HG03025 (cell line): ENCODE measurements around the gene MAN2B1.
A peak's percentile ranks its signal among the peaks of the same experiment; 100 is the strongest.
"Not testable (repeated sequence)": the region's sequence is repeated elsewhere in the genome, so short reads cannot be mapped to it uniquely, and the experiment has no call there.

Experiments
- ATAC-seq: cut with Tn5 transposase; IDR thresholded peaks from one replicate; pipeline ENCODE4 v1.9.1; 2021; ENCODE audit warnings: mild to moderate bottlenecking, moderate library complexity; ENCODE audit not compliant: unreplicated experiment, low FRiP score

MAN2B1 gene

GRCh38 chr19:12626958-12627357 lies 39.6 kb downstream of the MAN2B1 start:
- ATAC-seq, result no peak

DNA sequence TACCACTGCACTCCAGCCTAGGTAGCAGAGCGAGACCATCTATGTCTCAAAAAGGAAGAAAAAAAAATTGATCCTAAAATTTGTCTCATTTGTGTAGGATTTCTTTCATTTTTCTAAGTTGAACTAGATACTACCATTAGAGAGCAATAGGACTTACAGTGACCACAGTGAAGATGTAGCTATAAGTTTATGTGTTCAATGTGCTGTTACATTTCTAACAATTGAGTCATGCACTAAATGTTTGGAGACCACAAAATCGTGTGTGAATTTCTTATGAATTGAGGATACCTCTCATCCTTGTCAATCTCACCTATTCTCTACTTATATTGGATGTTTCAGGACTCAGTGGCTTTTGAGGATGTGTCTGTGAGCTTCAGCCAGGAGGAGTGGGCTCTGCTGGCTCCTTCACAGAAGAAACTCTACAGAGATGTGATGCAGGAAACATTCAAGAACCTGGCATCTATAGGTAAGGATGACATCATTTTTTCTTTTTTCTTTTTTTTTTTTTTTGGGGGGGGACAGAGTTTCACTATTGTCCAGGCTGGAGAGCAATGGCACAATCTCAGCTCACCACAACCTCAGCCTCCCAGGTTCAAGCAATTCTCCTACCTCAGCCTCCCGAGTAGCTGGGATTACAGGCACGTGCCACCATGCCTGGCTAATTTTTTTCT lies 43.0 kb downstream of the MAN2B1 start:
- ATAC-seq, result no peak

DNA sequence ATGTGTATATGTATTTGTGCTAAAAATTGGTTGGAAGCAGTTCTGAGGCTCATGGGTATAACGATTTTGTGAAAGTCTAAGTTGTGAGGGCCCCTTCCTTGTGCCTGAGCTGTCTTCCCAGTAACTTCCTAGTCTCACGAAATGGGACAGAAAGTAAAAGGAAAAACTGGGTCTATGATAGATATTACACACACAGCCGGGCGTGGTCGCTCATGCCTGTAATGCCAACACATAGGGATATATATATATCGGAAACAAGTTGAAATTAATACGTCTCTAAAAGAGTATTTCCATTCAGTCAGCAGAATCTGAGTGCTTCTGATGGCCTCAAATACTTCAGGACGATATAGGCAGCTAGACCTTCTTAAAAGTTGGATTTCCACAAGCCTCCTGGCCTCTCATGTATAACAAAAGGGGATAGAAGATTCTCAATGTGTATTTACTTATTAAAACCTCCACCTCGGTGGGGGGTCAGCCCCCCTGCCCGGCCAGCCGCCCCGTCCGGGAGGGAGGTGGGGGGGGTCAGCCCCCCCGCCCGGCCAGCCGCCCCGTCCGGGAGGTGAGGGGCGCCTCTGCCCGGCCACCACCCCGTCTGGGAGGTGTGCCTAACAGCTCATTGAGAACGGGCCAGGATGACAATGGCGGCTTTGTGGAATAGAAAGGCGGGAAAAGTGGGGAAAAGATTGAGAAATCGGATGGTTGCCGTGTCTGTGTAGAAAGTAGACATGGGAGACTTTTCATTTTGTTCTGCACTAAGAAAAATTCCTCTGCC lies 45.1 kb downstream of the MAN2B1 start:
- not testable (repeated sequence) for ATAC-seq

DNA sequence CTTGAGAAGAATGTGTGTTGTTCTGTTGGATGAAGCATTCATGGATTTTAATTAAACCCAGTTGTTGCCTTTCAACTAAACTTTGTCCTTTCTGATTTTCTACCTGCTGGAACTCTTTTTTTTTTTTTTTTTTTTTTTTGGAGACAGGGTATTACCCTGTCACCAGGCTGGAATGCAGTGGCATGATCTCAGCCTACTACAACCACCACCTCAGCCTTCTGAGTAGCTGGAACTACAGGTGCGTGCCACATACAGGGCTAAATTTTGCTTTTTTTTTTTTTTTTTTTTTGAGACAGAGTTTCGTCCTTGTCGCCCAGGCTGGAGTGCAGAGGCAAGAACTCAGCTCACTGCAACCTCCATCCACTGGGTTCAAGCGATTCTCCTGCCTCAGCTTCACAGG lies 48.9 kb downstream of the MAN2B1 start:
- ATAC-seq, result no peak

- ATAC-seq, result no peak
These were observed 55.2 kb downstream of the MAN2B1 start for GRCh38 chr19:12611361-12611699.

DNA sequence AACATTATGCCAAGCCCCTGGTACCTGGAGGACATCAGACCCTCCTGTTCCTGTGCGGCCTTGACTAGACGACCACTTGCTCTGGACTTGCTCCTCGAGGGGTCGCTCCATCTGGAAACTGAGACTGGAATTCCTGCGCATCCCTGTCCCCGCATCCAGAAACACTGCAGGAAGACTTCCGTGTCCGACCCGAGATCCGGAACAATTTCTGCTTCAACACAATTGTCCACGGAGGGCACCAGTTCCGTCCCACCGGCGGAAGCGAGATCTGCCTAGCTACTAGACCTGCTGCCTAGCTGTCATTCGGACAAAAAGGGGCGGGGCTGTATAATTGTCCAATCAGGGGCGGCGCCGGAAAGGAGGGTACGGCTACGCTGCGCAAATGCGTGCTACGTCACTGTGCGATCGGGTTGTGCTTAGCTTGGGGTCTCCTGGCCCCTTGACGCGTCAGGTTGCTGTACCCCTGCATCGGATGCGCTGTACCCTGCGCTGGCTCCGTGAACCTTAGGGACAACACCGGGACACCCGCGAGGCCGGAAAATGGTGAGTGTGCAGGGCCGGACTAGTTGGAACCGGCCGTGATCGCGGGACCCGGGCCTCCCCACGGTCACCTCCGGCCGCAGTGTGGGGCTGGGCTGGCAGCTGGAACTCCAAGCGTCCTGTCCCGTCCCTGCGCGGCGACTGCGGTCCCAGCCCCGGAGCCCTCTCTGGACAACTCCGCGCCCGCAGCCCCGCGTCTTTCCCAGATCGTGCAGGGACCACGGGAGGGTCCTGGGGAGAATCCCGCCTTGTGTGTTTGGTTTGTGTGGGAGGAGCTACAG lies 55.8 kb downstream of the MAN2B1 start, which contains the start of the genes ZNF490 and ZNF791:
Gene ZNF490 (minus strand): TSS at position 274 of the 821 bp plus-strand sequence. CDS start 133 bp downstream, at position 141.
Gene ZNF791 (plus strand): TSS at position 381 of the 821 bp plus-strand sequence. CDS start 160 bp downstream, at position 541.
- ATAC-seq, result peak; percentile 67

GRCh38 chr19:12607631-12608030 lies 58.9 kb downstream of the MAN2B1 start:
- ATAC-seq, result no peak

DNA sequence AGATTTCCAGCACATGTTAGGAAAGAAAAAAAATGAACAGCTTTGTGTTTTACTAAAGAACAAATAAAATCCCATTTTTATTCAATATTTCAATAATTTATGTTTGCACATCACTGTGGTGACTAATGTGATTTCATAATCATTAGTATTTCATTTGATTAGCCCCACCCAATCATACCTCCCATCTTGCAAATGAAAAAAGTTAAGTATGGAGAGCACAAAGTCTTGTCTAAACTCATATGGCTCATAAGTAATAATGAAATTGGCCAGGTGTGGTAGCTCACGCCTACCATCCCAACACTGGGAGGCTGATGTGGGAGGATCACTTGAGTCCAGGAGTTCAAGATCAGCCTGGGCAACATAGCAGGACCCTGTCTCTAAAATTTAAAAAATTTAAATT lies 59.7 kb downstream of the MAN2B1 start:
- ATAC-seq, result no peak

- ATAC-seq, result no peak
These were observed 62.8 kb downstream of the MAN2B1 start for GRCh38 chr19:12603714-12604113.

DNA sequence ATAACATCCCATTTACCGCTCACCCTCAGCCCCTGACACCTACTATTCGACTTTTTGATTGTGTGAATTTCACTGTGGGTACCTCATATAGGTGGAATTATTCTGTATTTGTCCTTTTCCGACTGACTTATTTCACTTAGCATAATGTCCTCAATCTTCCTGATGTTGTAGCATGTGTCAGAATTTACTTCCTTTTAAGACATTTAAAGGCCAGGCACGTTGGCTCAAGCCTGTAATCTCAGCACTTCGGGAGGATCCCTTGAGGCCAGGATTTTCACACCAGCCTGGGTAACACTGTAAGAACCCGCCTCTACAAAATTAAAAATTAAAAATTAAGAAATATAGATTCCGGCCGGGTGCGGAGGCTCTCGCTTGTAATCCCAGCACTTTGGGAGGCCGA lies 68.9 kb downstream of the MAN2B1 start:
- ATAC-seq, result no peak

GRCh38 chr19:12596927-12597548 lies 69.5 kb downstream of the MAN2B1 start:
- no peak for ATAC-seq
